HFF-Myc (cell line): ENCODE data around the gene ZPR1.
"Not testable (repeated sequence)": the region's sequence is repeated elsewhere in the genome, so short reads cannot be mapped to it uniquely, and the experiment has no call there.

Experiments
- DNase-seq: peaks from one replicate; pipeline ENCODE4 v3.0.0-alpha.2; 2011; ENCODE audit warnings: low read depth; ENCODE audit errors: extremely low read depth
- H3K4me3 ChIP-seq: replicated peaks from 2 replicates; pipeline ENCODE4 v1.5.1; 2011; ENCODE audit warnings: low read depth, mild to moderate bottlenecking, control low read depth, low read length
- CTCF ChIP-seq: IDR thresholded peaks from 2 replicates; pipeline ENCODE4 v1.5.1; 2012; ENCODE audit warnings: mild to moderate bottlenecking, low read depth, low read length, control low read depth; ENCODE audit errors: missing control alignments

ZPR1 gene

GRCh38 chr11:116775975-116776374 is 11.8 kb downstream of the ZPR1 start:
- no peak for DNase-seq
- no peak overlapping the region for H3K4me3 ChIP-seq

DNA sequence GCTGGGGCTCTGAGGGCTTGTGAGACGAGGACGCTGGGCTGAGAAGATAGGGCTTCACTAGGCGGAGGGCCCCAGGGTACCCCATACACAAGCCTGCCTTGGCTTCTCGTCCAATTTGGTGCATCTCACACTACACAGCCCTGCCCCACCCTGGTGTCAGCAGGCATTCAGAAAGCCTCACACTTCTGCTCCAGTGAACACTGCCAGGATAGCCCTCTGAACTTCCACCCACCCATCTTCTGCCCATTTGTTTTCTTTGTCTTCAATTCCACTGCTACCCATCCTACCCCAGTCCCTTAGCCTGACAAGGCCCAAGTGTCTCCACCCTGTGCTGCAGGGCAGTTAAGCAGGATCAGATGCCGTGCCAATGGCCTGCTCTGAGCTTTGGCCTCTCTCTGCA is 13.2 kb downstream of the ZPR1 start:
- DNase-seq, result no peak
- H3K4me3 ChIP-seq, result no peak overlapping the region
- TF ChIP-seq CTCF, result no peak

More at GRCh38 chr11:116775975-116776374, 11.8 kb downstream of the ZPR1 start:
- no peak for TF ChIP-seq CTCF

- DNase-seq, result no peak
- peak overlapping the region; percentile 61 for H3K4me3 ChIP-seq
- no peak for TF ChIP-seq CTCF
Observed at GRCh38 chr11:116773203-116774097, 14.4 kb downstream of the ZPR1 start.

DNA sequence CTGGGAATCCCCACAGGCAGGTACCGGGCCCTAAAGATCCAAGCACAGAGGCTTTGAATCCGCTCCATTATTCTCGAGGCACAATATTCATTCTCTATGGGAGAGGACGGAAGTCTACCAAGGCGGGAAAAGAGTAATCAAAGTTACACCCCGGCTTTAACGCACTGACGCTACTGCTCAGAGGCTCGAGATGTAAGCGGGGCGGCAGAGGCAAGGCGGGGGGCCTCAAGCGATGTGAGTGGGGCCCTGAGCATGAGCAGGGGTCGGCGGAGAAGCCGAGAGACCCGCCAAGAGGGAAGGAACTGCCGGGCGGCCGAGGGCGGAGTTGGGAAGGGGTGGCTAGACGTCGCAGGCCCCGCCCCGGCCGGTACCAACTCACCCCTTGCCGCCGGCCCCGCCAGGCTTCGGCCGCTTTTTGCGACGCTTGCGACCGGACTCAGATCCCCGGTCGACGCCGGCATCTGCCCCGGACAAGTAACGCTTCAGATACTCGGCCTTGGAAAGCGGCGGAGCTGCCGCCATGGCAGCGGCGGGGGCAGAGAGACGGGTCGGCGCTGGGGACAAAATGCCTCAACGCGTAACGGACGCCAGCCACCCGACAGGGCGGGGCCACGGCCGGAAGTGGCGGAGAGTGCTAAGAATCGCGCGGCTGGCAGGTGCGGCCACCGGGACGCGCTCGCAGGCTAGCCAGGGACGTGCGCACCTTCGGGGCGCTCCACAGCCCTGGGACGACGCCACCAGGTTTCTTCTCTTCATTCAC is 15.2 kb downstream of the ZPR1 start, which contains the start of gene BUD13:
Gene BUD13 (minus strand): TSS at position 545 of the 760 bp plus-strand sequence. CDS start 23 bp downstream, at position 522.
- no peak for TF ChIP-seq CTCF
- peak within 1 kb of the TSS; percentile 61 for H3K4me3 ChIP-seq
- peak; percentile 29 for DNase-seq

DNA sequence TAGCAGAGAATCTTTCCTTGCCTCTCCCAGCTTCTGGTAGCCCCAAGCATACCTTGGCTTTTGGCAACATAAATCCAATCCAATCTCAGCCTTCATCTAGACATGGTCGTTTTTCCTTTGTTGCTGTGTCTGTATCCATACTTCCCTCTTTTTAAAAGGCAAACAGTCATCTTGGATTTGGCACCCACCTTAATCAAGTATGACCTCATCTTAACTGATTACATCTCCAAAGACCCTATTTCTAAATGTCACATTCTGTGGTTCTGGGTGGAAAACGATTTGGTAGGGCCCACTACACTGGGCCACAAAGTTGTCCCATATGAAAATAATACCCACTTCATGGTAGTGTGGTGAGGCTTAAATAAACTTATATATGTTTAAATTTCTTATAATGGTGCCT is 15.9 kb downstream of the ZPR1 start:
- TF ChIP-seq CTCF, result no peak

GRCh38 chr11:116762132-116762531 is 25.7 kb downstream of the ZPR1 start:
- H3K4me3 ChIP-seq, result no peak overlapping the region

More for the DNA sequence above, 15.9 kb downstream of the ZPR1 start:
- H3K4me3 ChIP-seq, result peak overlapping the region; percentile 61
- DNase-seq, result no peak

GRCh38 chr11:116756044-116756443 is 31.8 kb downstream of the ZPR1 start:
- not testable (repeated sequence) for H3K4me3 ChIP-seq, DNase-seq

More at GRCh38 chr11:116762132-116762531, 25.7 kb downstream of the ZPR1 start:
- TF ChIP-seq CTCF, result no peak
- DNase-seq, result no peak
